Activated CD4-positive, alpha-beta memory T cell treated with anti-CD3 and anti-CD28 coated beads, Interleukin-2, amount 10 ng/mL, durations not matched to agents 7 days and 5 days (primary cell): ENCODE measurements around the gene CFAP20DC. TPM values are rescaled to one million over a fixed set of nuclear protein-coding genes. Genes with fewer than 3 reads are reported as not detected.
"Not testable (repeated sequence)": the region's sequence is repeated elsewhere in the genome, so short reads cannot be mapped to it uniquely, and the experiment has no call there.

Experiments
- CTCF ChIA-PET: fragments of 350-600 bp; sonication (Branson Sonifier 250); formaldehyde crosslinking; loops from one replicate; lab custom pipeline; 2021; ENCODE audit warnings: antibody characterized with exemption, inconsistent platforms; lab: Charles Lee
- POLR2A ChIA-PET: fragments of 350-600 bp; sonication (Branson Sonifier 250); formaldehyde crosslinking; loops from one replicate; lab custom pipeline; 2021; ENCODE audit warnings: antibody characterized with exemption; lab: Charles Lee
- DNase-seq: peaks from one replicate; pipeline ENCODE4 v3.0.0-alpha.2; 2020
- H3K27ac Mint-ChIP-seq: one replicate; pipeline ENCODE4 v1.8.0; 2021; ENCODE audit warnings: mild to moderate bottlenecking, mixed read lengths
- H3K27me3 Mint-ChIP-seq: one replicate; pipeline ENCODE4 v1.8.0; 2021; ENCODE audit warnings: mixed read lengths
- H3K36me3 Mint-ChIP-seq: one replicate; pipeline ENCODE4 v1.8.0; 2021; ENCODE audit warnings: low read depth, mixed read lengths
- H3K4me1 Mint-ChIP-seq: one replicate; pipeline ENCODE4 v1.8.0; 2021; ENCODE audit warnings: mixed read lengths
- H3K4me3 Mint-ChIP-seq: one replicate; pipeline ENCODE4 v1.8.0; 2021; ENCODE audit warnings: mild to moderate bottlenecking, mixed read lengths
- H3K9me3 Mint-ChIP-seq: one replicate; pipeline ENCODE4 v1.8.0; 2021; ENCODE audit warnings: mixed read lengths
- total RNA-seq, 2 experiments: library from RNA; stranded (reverse); gene quantifications; one replicate each; pipeline ENCODE4 v1.2.3, GENCODE V29; 2021

The CFAP20DC gene
- total RNA-seq, 2 experiments from 2014 or later = 1.4 to 2.2 TPM

DNA sequence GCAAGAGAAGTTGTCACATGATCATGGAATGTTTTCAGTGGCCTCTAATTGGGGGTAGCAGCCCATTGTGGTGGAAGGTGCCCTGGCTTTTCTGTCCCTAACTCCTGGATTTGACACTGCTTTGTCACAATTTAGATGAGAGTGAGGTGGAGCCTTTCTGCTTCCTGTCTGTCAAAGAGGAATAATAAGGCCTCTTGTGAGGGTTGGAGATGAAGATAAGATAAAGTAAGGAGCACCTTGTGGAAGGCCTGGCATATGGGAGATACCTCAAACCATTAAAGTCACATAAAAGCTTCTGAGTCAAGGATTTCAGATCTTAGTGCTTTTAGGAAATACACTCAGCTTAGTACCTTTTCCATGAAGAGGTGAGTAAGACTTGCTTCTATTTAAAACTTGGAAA lies 210.6 kb downstream of the CFAP20DC start:
- Mint-ChIP-seq H3K36me3 (no peaks in the 10 kb centered on the region), H3K4me3 (no peak overlapping the region), H3K27ac (no peak overlapping the region), H3K9me3 (no peaks in the 10 kb centered on the region), H3K27me3 (peaks cover 2% of the 10 kb centered on the region), H3K4me1 (no peaks in the 10 kb centered on the region)
- CTCF ChIA-PET = no interaction called here
- DNase-seq = no peak
- POLR2A ChIA-PET = no interaction called here

DNA sequence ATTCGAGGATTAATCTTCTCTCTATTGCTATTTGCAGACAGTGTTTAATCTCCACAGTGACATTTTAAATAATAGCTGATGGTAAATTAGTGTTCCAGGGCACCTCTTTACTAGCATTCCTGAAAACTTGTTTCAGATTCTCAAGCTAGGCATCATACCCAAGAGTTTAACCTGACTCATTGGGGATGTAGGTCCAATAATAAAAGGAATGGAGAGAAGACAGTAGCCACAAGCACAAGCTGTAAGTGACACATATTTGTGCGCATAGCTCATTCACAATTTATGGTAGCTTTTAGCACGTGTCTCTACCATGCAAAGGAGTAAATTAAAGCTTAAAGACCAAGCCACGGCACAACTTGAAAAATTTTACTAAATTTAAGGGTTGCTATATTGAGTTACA lies 212.0 kb downstream of the CFAP20DC start:
- Mint-ChIP-seq H3K4me3 (no peak overlapping the region), H3K4me1 (no peaks in the 10 kb centered on the region), H3K9me3 (no peaks in the 10 kb centered on the region), H3K27ac (no peak overlapping the region), H3K36me3 (no peaks in the 10 kb centered on the region), H3K27me3 (peaks cover 2% of the 10 kb centered on the region)
- ChIA-PET POLR2A (interaction anchor here (0.5 kb wide), 1 partner anchor 26 kb away, joined by 5 read pairs; no protein-coding TSS in a partner anchor), CTCF (no interaction called here)
- DNase-seq = no peak

DNA sequence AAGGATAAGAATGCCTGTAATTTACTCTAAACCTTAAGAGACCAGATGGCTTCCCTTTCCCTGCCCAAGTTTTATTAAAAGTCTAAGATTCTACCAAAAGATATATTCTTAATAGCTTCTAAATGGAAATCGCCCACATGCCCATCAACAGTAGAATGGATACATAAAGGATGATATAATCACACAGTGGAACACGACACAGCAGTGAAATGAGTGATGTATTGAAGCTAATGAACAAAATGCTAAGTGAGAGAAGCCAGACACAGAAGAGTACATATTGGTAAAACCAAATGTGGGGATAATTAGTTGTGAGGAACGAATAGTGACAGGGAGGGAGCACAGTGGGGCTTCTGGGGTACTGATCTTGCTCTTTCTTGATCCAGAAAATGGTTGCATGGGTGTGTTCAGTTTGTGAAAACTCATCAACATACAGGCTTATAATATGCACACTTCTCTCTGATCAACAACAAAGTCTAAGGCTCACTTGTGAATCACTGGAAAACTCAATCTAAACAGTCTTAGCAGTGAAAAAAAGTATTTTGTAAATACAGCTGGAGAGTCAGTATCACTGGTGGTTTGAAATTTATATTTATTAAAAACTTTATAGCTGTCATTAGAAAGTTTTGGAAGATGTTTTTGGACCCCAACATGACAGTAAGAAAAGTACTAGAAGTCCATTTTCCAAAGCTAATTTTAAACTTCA lies 212.5 kb downstream of the CFAP20DC start:
- Mint-ChIP-seq H3K27me3 (peaks cover 2% of the 10 kb centered on the region), H3K4me3 (no peak overlapping the region), H3K36me3 (no peaks in the 10 kb centered on the region), H3K9me3 (no peaks in the 10 kb centered on the region), H3K4me1 (no peaks in the 10 kb centered on the region), H3K27ac (no peak overlapping the region)
- CTCF ChIA-PET = no interaction called here
- DNase-seq = no peak
- POLR2A ChIA-PET = interaction anchor here (0.5 kb wide), 1 partner anchor 26 kb away, joined by 5 read pairs; no protein-coding TSS in a partner anchor

GRCh38 chr3:58835086-58835485 lies 214.7 kb downstream of the CFAP20DC start:
- H3K36me3 Mint-ChIP-seq = no peaks in the 10 kb centered on the region
- POLR2A ChIA-PET = no interaction called here
- H3K4me1 Mint-ChIP-seq = no peaks in the 10 kb centered on the region
- CTCF ChIA-PET = no interaction called here
- H3K4me3 Mint-ChIP-seq = no peak overlapping the region
- H3K9me3 Mint-ChIP-seq = no peaks in the 10 kb centered on the region
- H3K27me3 Mint-ChIP-seq = peaks cover 2% of the 10 kb centered on the region
- H3K27ac Mint-ChIP-seq = no peak overlapping the region
- no peak for DNase-seq

- DNase-seq = no peak
- ChIA-PET CTCF (no interaction called here), POLR2A (no interaction called here)
- Mint-ChIP-seq H3K4me3 (no peak overlapping the region), H3K27me3 (peaks cover 2% of the 10 kb centered on the region), H3K9me3 (no peaks in the 10 kb centered on the region), H3K36me3 (no peaks in the 10 kb centered on the region), H3K4me1 (no peaks in the 10 kb centered on the region), H3K27ac (no peak overlapping the region)
Measured at GRCh38 chr3:58833491-58833890, 216.3 kb downstream of the CFAP20DC start.

- no peak overlapping the region for H3K27ac Mint-ChIP-seq
- ChIA-PET CTCF (no interaction called here), POLR2A (no interaction called here)
- no peaks in the 10 kb centered on the region for H3K27me3 Mint-ChIP-seq
- no peaks in the 10 kb centered on the region for H3K36me3 Mint-ChIP-seq
- no peaks in the 10 kb centered on the region for H3K9me3 Mint-ChIP-seq
- no peaks in the 10 kb centered on the region for H3K4me1 Mint-ChIP-seq
- no peak overlapping the region for H3K4me3 Mint-ChIP-seq
- no peak for DNase-seq
Measured at GRCh38 chr3:58829321-58830000, 220.4 kb downstream of the CFAP20DC start.

- Mint-ChIP-seq H3K4me3 (no peak overlapping the region), H3K9me3 (no peaks in the 10 kb centered on the region), H3K27ac (no peak overlapping the region), H3K27me3 (peaks cover 1% of the 10 kb centered on the region), H3K4me1 (no peaks in the 10 kb centered on the region), H3K36me3 (no peaks in the 10 kb centered on the region)
- POLR2A ChIA-PET = no interaction called here
- CTCF ChIA-PET = interaction anchor here (1.1 to 1.5 kb wide), 4 partner anchors 75 to 228 kb away, joined by 3 to 7 read pairs (median 4); no protein-coding TSS in a partner anchor
- no peak for DNase-seq
Measured at GRCh38 chr3:58824777-58825176, 225.0 kb downstream of the CFAP20DC start.

DNA sequence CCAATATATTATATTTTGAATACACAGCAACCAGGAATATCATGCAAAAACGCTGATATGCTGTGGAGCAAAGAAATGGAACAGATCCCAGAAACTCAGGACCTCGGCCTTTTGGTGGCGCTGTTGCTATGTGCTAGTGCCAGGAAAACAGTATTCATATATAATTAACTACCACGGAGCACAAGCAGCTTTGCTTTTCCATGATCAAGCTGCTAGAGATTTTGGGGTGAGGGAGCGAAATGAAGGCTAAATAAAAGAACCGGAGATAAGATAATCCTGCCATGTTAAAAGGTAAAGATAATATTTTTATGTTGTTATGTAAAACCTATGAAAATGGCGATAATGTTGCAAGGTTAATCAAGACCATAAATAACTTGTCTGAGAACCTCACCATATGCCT lies 225.5 kb downstream of the CFAP20DC start:
- no peaks in the 10 kb centered on the region for H3K9me3 Mint-ChIP-seq
- no peaks in the 10 kb centered on the region for H3K4me1 Mint-ChIP-seq
- peaks cover 1% of the 10 kb centered on the region for H3K27me3 Mint-ChIP-seq
- H3K27ac Mint-ChIP-seq = no peak overlapping the region
- no peak overlapping the region for H3K4me3 Mint-ChIP-seq
- CTCF ChIA-PET = interaction anchor here (0.8 to 1.5 kb wide), 5 partner anchors 76 to 229 kb away, joined by 3 to 7 read pairs (median 3); no protein-coding TSS in a partner anchor
- no peaks in the 10 kb centered on the region for H3K36me3 Mint-ChIP-seq
- POLR2A ChIA-PET = no interaction called here
- peak; percentile 29 for DNase-seq

DNA sequence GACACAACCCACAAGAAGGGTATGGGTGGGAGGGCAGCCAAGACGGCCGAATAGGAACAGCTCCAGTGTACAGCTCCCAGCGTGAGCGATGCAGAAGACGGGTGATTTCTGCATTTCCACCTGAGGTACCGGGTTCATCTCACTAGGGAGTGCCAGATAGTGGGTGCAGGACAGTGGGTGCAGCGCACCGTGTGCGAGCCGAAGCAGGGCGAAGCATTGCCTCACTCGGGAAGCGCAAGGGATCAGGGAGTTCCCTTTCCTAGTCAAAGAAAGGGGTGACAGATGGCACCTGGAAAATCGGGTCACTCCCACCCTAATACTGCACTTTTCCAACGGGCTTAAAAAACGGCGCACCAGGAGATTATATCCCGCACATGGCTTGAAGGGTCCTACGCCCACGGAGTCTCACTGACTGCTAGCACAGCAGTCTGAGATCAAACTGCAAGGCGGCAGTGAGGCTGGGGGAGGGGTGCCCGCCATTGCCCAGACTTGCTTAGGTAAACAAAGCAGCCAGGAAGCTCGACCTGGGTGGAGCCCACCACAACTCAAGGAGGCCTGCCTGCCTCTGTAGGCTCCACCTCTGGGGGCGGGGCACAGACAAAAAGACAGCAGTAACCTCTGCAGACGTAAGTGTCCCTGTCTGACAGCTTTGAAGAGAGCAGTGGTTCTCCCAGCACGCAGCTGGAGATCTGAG lies 243.1 kb downstream of the CFAP20DC start:
- H3K27ac Mint-ChIP-seq, H3K4me1 Mint-ChIP-seq, H3K4me3 Mint-ChIP-seq, H3K9me3 Mint-ChIP-seq, CTCF ChIA-PET, H3K27me3 Mint-ChIP-seq, POLR2A ChIA-PET, DNase-seq, H3K36me3 Mint-ChIP-seq: not testable (repeated sequence)

GRCh38 chr3:58804914-58805313 lies 244.9 kb downstream of the CFAP20DC start:
- Mint-ChIP-seq H3K27ac (no peak overlapping the region), H3K4me3 (no peak overlapping the region), H3K27me3 (peaks cover 3% of the 10 kb centered on the region), H3K4me1 (no peaks in the 10 kb centered on the region), H3K36me3 (no peaks in the 10 kb centered on the region), H3K9me3 (no peaks in the 10 kb centered on the region)
- ChIA-PET POLR2A (no interaction called here), CTCF (no interaction called here)
- DNase-seq = no peak

- peaks cover 5% of the 10 kb centered on the region for H3K27me3 Mint-ChIP-seq
- POLR2A ChIA-PET = no interaction called here
- H3K4me3 Mint-ChIP-seq = no peak overlapping the region
- peaks cover 10% of the 10 kb centered on the region for H3K4me1 Mint-ChIP-seq
- H3K27ac Mint-ChIP-seq = no peak overlapping the region
- no peaks in the 10 kb centered on the region for H3K36me3 Mint-ChIP-seq
- H3K9me3 Mint-ChIP-seq = no peaks in the 10 kb centered on the region
- no peak for DNase-seq
- CTCF ChIA-PET = no interaction called here
Measured at GRCh38 chr3:58801541-58801940, 248.3 kb downstream of the CFAP20DC start.

GRCh38 chr3:58800940-58801339 lies 248.9 kb downstream of the CFAP20DC start:
- no peak overlapping the region for H3K27ac Mint-ChIP-seq
- H3K27me3 Mint-ChIP-seq = peaks cover 5% of the 10 kb centered on the region
- H3K9me3 Mint-ChIP-seq = peaks cover 1% of the 10 kb centered on the region
- H3K4me1 Mint-ChIP-seq = peaks cover 10% of the 10 kb centered on the region
- CTCF ChIA-PET = no interaction called here
- no peak overlapping the region for H3K4me3 Mint-ChIP-seq
- no peak for DNase-seq
- POLR2A ChIA-PET = no interaction called here
- H3K36me3 Mint-ChIP-seq = no peaks in the 10 kb centered on the region

DNA sequence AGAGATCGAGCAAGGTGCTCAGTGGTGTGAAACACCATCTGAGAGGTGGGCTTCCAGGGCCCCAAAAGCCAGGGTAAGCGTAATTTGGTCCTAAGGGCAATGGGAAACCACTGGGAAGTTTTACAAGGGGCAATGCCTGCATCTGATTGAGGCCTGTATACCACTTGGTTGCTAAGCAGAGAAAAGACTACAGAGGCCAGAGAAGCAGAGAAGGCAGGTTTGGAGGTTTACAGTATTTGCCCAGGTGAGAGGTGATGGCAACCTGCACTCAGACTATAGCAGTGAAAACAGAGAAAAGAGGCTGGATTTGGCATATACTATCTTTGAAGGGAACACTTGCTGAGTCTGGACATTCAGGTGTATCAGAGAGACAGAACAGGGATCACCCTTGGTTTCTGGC lies 249.8 kb downstream of the CFAP20DC start:
- Mint-ChIP-seq H3K27ac (no peak overlapping the region), H3K9me3 (peaks cover 4% of the 10 kb centered on the region), H3K27me3 (peaks cover 5% of the 10 kb centered on the region), H3K36me3 (no peaks in the 10 kb centered on the region), H3K4me1 (peaks cover 10% of the 10 kb centered on the region), H3K4me3 (no peak overlapping the region)
- ChIA-PET POLR2A (no interaction called here), CTCF (no interaction called here)
- DNase-seq = no peak
